GM12878 (cell line): Measurements from ENCODE around the gene ATG10.

ENCODE experiments used
- CEBPZ ChIP-seq: fragments of 150-350 bp; IDR thresholded peaks from 2 replicates; pipeline ENCODE4 v1.6.1; 2016; ENCODE audit warnings: low read depth, low read length
- CTCF ChIP-seq, 3 experiments: IDR thresholded peaks in 2 of 3; conservative IDR thresholded peaks in 1 of 3; 2 replicates each; pipeline ENCODE4 v1.5.1; 2011; ENCODE audit warnings: low read depth in 3 of 3, low read length in 3 of 3, mild to moderate bottlenecking in 3 of 3, control low read depth in 2 of 3, moderate library complexity in 2 of 3, inconsistent platforms in 1 of 3, mixed read lengths in 1 of 3; ENCODE audit not compliant: control insufficient read depth in 2 of 3, insufficient read depth in 1 of 3; ENCODE audit errors: extremely low read depth in 1 of 3
- EZH2 ChIP-seq: IDR thresholded peaks from 2 replicates; pipeline ENCODE4 v1.6.1; 2012; ENCODE audit warnings: low read depth, mild to moderate bottlenecking, control low read depth, inconsistent platforms, low read length, borderline replicate concordance; ENCODE audit not compliant: control insufficient read depth
- NR2F1 ChIP-seq: fragments of 450-650 bp; conservative IDR thresholded peaks from 2 replicates; pipeline ENCODE4 v1.6.1; 2017; ENCODE audit warnings: mild to moderate bottlenecking
- NRF1 ChIP-seq: conservative IDR thresholded peaks from 2 replicates; pipeline ENCODE4 v1.6.1; 2011; ENCODE audit warnings: mild to moderate bottlenecking, low read depth, low read length, improper control_type of control experiment
- POLR2A ChIP-seq: IDR thresholded peaks from 2 replicates; pipeline ENCODE4 v1.6.1; 2011; ENCODE audit warnings: low read depth, mild to moderate bottlenecking, low read length
- POLR2AphosphoS5 ChIP-seq: IDR thresholded peaks from 2 replicates; pipeline ENCODE4 v1.6.1; 2011; ENCODE audit warnings: mild to moderate bottlenecking, low read length, inconsistent platforms
- SIX5 ChIP-seq: IDR thresholded peaks from 2 replicates; pipeline ENCODE4 v1.6.1; 2011; ENCODE audit warnings: mild to moderate bottlenecking, low read depth, low read length, moderate library complexity; ENCODE audit not compliant: severe bottlenecking
- TCF12 ChIP-seq: IDR thresholded peaks from 2 replicates; pipeline ENCODE4 v1.6.1; 2011; ENCODE audit warnings: low read depth, mild to moderate bottlenecking, low read length
- ZBTB40 ChIP-seq: fragments of 450-650 bp; IDR thresholded peaks from 2 replicates; pipeline ENCODE4 v1.6.1; 2016; ENCODE audit warnings: mild to moderate bottlenecking, moderate library complexity, borderline replicate concordance
- ZNF384 ChIP-seq: IDR thresholded peaks from 2 replicates; pipeline ENCODE4 v1.6.1; 2012; ENCODE audit warnings: low read depth, mild to moderate bottlenecking, low read length, improper control_type of control experiment, borderline replicate concordance

- TF ChIP-seq CEBPZ = no peak
- no peak for TF ChIP-seq EZH2
- no peak for TF ChIP-seq POLR2AphosphoS5
- no peak for TF ChIP-seq POLR2A
- TF ChIP-seq NR2F1 = no peak
- TF ChIP-seq ZBTB40 = no peak
- no peak for TF ChIP-seq CTCF (IDR thresholded peaks at IDR 0.05 in 2 of 3, conservative IDR thresholded peaks at IDR 0.05 in 1 of 3; ENCODE audit: control insufficient read depth in 2 of 3, extremely low read depth in 1 of 3, insufficient read depth in 1 of 3, low read depth in 3 of 3, low read length in 3 of 3)
- no peak for TF ChIP-seq TCF12
- no peak for TF ChIP-seq ZNF384
- TF ChIP-seq SIX5 = no peak
- no peak for TF ChIP-seq NRF1
These were observed 17.4 kb downstream of the ATG10 start for GRCh38 chr5:81989204-81989603.
